NCI-H1092 (cell line): ENCODE data around the gene HELZ.
"Not testable (repeated sequence)": the region's sequence is repeated elsewhere in the genome, so short reads cannot be mapped to it uniquely, and the experiment has no call there.

Source experiments
- DNase-seq: peaks from one replicate; lab custom pipeline; 2025; lab: John Stamatoyannopoulos, UW

The HELZ gene

DNA sequence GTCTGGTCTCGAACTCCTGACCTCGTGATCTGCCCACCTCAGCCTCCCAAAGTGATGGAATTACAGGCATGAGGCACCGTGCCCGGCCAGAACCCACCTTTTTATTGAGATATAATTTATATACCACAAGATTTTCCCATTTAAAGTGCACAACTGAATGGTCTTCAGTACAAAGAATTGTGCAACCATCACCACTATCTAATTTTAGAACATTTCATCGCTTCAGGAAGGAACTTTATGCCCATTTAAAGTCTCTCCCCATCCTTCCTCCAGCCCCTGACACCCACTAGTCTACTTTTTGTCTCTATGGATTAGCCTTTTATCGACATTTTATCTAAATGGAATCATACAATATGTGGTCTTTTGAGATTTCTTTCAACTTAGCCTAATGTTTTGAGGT, 25.4 kb upstream of the HELZ start:
- no peak for DNase-seq

DNA sequence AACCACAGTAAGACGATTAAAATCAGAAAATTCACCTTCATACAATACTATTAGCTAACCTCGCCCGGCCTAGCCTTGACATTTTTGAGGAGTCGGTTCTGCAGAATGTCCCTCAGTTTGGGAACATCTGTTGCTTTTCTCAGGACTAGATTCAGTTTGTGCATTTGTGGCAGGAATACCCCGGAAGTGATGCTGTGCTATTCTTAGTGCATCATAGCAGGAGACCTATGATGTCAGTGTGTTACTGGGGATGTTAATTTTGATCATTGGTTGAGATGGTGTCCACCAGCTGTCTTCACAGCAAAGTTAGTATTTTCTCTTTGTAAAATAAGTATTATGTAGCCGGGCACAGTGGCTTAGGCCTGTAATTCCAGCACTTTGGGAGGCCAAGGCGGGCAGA, 21.5 kb upstream of the HELZ start:
- DNase-seq, result no peak

DNA sequence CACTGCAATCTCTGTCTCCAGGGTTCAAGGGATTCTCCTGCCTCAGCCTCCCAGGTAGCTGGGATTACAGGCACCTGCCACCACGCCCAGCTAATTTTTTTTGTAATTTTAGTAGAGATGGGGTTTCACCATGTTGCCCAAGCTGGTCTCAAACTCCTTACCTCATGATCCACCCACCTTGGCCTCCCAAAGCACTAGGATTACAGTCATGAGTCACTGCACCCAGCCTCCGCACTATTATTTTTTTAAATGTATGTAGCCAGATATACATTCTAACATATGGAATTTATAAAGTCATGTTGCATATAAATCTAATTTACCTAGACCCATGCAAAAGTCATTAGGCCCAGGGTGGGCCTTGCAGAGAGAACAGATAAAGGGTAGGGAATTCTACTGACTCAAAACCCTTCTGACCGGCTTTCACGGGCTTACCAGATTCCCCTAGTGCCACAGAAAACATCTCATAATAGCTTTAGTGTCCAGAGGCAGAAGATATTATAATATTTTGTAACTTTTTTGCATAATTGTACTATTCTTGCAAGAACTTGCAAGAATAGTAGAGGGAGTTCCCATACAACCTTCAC, 20.5 kb upstream of the HELZ start:
- DNase-seq, result no peak

DNA sequence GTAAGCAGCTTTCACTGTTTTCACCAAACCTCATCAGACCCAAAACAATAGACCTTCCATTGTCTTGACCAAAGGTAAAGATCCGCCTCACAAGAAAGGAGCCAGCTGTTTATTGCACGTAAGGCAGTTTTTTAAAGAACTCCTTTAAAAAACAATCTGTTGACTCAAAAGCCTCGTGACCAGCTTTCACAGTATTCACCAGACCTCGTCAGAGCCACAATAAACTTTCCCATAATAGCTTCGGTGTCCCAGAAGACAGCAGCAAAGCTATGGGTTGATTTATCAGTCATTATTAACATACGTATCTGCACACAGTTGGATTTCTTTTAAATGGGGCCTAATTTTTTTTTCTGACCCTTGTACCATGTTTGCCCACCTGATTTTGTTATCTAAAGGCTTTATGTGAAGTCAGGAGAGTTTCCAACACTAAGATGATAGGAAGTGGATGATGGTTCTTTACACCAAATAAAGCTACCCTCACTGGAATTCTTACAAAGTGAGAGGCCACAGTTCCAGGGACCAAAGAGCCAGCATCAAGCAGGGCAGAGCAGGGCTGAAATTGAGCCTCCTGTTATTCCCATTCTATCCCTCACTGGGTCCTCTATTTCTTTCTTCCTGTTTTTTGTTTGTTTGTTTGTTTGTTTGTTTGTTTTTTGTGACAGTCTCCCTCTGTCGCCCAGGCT, 17.6 kb upstream of the HELZ start:
- DNase-seq, result no peak

DNA sequence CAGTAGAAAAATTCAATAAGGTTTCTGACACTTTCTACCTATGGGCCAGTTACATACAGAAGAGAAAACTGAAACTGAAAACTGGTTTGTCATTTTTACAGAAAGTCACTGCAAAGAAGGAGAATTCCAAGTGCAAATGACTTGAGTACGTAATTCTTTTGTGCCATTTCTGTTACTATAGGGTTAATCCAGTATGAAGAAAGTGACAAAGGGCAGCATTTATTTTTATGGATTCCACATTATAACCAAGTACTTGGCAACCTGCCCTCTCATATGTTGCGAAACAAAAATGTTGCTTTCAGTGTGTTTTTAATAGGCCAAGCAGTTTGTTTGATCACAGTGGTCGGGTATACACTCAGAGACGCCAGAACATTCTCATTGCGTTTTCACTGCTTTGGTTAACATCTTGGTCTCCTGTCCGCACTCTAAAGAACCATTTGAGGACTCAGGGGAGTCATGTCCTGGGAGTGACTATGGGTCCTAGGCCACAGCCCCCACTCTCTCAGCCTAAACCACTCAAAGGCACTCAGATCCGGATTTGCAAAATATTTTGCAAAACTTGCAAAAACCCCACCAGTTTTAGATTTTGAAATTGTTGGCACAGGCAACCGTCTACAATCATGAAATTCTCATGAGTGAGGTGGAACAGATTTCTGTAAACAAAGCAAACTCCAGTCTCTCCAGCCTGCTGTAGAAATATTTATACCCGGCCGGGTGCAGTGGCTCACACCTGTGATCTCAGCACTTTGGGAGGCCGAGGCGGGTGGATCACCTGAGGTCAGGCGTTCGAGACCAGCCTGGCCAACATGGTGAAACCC, 15.4 kb upstream of the HELZ start:
- DNase-seq, result no peak

DNA sequence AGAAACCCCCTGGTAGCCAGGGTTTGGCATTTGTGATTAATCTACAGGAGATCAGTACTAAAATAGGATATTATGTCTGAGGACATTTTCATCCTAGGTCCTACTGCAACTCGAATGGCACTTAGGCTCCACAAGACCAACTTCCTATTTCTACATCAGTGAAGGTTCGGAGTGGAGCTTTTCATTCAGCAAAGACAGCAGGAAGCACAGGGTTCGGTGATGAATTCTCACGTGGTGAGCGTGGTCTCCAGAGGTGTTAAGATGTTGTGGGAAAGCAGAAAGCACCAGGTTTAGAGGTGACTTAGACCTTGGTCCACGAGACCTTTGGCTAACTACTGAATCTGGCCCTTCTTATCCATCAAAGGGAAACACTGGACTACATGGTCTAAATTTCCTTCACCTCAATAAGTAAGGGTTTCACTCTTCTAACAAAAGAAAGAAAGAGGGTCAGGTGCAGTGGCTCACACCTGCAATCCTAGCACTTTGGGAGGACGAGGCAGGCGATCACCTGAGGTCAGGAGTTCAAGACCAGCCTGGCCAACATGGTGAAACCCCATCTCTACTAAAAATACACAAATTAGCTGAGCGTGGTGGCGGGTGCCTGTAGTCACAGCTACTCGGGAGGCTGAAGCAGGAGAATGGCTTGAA, 13.9 kb upstream of the HELZ start:
- no peak for DNase-seq

DNA sequence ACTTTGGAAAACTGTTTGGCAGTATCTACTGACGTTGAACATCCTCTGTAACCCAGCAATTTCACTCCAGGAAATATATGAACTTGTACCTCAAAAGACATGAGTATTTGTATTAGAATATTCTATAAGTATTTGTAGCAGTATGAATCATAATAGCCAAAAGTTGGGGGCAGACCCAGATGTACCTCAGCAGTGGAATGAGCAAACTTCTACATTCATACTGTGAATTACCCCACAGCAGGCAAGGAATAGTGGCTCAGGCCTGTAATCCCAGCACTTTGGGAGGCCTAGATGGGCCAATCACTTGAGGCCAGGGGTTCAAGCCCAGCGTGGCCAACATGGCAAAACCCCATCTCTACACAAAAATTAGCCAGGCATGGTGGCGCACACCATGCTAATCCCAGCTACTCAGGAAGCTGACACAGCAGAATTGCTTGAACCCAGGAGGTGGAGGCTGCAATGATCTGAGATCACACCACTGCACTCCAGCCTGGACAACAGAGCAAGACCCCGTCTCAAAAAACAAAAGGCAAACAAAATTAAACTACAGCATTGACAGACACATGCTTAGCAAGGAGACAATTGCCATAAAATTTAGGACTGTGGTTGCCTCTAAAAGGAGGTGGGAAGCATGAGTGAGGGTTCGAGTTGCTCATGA, 11.2 kb upstream of the HELZ start:
- DNase-seq, result no peak

DNA sequence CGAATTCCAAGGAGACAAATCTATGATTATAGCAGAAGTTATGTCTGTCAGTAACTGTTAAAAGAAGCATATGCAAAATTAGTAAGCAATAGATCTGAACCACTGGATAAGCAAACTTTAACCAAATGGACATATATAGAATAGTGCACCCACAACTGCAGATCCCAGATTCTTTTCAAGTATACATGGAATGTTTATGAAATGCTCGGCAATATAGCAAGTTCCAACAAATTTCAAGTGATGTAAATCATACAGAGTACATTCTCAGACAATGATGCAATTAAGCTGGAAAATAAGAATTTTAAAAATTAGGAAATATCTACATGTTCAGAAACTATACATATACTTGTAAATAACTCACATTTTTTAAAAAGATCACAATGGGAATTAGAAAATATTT, 8.4 kb upstream of the HELZ start:
- no peak for DNase-seq

DNA sequence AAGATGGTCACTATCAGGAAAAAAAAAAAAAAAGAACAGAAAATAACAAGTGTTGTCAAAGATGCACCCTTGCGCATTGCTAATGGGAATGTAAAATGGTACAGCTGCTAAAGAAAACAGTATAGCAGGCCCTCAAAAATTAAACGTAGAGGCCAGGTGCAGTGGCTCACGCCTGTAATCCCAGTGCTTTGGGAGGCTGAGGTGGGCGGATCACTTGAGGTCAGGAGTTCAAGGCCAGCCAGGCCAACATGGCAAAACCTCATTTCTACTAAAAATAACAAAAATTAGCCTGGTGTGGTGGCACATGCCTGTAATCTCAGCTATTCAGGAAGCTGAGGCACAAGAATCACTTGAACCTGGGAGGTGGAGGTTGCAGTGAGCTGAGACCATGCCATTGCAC, 6.6 kb upstream of the HELZ start:
- not testable (repeated sequence) for DNase-seq

DNA sequence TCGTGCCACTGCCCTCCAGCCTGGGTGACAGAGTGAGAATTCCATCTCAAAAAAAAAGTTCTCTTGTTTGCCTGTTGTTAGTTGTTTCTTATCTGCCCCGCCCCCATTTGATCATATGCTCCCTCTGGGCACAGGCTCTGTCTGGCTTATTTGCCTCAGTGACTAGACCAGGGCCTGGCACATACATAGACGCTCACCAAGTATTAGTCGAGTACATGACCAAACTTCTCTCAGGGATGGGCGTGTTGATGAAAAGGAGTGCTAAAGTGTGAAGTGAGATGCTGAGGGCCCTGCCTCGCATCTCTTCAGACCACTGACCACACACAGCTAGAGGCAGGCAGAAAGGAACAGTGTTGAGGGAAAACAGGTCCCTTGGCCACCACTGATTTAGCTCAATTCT, 3.3 kb upstream of the HELZ start:
- DNase-seq, result no peak

DNA sequence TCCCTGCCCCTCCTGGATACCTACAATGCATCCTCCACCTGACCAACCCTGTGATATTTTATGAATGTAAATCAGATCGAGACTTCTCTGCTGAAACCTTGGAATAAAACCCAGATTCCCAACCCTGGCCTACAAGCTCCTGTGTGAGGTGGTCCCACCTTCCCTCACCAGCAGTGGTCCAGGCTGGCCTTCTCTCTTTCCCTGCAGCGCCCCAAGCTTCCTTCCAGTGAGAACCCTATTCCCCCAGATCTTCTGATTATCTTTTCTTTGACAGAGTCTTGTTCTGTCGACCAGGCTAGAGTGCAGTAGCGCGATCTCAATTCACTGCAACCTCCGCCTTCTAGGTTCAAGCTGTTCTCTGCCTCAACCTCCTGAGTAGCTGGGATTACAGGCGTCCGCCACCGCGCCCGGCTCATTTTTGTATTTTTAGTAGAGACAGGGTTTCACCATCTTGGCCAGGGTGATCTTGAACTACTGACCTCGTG, 2.5 kb upstream of the HELZ start:
- no peak for DNase-seq

DNA sequence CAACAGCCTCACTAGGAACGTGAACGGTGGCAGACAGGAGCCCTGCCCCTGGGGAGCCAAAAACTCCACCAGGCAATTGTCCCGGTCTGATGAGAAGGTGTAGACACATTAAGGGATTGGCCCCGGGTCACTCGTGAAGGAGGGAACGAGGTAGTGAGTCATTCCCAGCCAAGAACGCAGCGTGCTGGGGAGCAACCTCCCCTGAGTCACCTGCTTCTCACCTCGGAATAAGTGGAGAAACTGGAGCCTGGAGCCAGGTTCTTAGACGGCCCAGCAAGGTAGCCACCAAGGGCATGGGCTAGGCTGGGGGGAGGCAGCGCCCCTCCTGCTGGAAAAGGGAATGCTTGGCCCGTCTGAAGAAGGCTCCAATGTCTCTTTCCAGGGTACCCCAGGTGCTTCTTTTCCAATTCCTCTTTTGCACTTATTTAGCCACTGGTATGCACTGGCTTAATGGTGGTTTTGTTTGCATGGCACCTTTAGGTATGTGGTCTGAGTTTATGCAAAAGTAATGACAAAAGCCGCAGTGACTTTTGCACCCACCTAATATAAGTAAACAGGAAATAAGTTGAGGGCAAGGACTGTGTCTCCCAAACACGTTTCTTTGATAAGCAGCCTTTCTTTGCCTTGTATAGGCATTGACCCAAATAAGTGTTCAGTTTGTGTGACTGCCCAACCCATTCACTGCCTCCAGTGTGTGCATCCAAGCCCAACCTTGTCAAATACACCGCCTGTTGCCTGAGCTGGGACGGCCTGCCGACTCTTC, 1.8 kb upstream of the HELZ start:
- DNase-seq, result no peak

DNA sequence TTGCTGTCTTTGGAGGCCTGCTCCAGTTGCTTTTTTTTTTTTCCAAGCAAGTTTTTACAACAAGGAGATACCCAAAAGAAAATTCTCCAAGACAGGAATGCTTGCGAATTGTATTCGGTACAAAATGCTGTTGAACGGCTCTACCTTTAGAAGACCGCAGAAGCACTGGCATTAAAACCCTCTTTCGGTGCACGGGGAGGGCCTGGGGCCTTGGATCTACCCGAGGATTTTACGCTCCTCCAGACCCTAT, 1.3 kb upstream of the HELZ start:
- no peak for DNase-seq

DNA sequence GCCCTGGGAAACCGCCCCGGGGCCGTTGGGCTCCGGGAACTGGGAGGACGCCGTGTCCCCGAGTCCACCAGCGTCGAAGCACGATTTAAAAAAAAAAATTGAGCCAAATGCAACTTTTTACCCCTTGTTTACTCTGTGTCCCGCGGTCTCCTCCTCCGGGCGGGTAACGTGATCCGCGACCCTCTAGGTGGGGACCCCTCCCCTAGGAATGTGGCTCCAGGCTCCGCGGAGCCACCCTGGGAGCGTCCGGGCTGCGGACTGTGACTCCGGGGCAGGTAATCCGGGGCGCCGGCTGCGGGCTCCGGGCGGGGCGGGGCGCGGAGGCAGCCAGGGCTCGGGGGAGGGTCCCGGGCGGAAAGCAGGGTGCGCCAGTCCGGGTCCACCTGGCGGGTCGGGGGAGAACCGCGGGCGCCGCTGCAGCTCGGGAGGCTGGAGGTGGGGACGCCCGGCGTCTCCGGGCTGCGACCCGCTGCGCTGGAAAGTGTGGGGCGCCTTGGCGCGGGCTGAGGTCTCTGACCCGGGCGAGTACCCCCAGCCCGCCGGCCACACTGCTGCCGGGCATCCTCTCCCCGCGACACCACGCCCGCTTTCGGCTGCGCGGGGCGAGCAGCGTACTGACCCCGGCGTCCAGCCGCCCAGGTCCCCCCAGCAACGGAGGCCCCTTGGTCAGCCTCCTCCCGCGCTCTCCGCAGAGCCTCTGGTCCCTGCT, 852 bp upstream of the HELZ start:
- DNase-seq, result no peak

DNA sequence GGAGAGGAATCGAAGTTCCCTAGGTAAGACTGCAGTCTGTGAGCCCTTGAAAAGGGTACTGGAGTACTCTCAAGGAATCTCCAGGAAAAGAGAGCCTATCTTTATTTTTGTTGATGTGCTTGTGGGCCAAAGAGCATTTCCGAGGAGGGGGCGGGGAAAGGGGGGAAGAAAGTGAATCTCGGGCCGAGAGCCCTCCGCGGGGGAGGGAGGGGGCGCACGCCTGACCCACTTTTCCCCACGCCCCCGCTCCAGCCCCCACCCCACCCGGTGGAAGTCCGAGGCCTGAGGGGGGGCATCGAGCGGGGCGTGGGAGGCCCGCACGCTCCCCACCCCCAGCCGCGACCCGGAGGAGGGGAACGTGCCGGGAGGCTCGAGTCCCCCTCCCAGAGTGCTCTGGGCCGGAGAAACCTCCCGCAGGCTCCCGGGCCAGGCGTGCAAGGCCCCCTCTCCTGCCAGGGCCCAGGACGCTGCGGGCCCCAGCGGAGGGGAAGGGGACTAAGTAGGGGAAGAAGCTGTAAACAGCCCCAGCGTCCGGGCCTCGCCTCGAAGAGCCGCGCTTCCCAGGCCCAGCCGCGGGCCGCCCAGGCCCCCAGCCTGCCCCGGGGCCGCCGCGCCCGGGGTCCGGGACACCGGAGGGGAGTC, 444 bp downstream of the HELZ start:
- DNase-seq, result no peak

DNA sequence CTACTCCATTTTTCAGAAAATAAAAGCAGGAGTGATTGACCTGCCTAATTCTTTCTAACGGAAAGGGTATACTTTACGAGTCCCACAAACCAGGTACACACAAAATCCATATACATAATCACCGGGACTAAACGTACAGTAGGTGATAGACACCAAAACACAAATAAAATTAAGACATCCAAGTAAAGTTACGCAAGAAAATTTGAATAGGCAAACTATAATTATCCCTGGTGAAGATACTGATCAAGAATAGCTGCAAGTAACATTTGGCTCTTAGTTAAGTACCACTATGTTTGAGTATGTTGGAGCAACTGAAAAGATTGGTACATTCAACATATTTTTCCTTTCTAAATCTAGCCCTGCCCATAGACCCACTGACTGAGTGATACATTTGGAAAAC, 1.7 kb downstream of the HELZ start:
- no peak for DNase-seq

DNA sequence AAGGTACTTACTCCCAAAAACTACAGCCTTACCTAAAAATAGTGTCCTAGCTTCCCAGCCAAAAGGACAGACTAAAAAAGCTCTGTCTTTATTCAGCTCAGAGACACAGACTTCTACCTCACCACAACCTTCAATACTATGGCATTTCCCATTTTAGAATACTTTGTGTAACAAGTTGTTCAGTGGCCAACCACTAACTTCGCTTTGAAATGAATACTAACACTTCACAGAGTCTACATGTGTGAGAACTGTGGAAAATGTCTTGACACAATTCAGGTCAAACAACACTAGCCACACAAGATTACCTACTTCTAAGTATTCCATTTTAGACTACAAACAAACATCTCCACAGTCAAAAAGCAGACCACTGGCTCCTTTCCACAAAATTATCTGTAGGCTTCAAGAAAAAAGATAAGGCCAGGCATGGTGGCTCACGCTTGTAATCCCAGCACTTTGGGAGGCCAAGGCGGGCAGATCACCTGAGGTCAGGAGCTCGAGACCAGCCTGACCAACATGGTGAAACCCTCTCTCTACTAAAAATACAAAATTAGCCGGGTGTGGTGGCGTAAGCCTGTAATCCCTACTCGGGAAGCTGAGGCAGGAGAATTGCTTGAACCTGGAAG, 3.2 kb downstream of the HELZ start:
- DNase-seq, result no peak

DNA sequence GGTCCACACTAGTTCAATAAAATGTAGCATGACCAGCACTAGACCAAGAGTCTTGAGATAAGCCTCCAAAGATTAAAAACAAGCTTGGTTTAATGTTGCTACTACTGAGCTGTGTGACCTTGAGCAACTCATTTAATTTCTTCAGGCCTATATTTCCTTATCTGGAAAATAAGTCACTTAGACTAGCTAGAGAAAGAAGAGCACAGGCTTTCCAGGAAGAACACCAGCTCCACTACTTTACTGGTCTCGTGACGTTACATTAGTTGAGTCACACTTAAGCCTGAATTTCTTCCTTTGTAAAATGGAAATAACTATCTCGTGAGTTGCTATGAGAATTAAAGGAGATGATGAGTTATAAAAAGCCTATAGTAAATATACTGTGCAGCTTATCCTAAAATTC, 5.4 kb downstream of the HELZ start:
- no peak for DNase-seq

DNA sequence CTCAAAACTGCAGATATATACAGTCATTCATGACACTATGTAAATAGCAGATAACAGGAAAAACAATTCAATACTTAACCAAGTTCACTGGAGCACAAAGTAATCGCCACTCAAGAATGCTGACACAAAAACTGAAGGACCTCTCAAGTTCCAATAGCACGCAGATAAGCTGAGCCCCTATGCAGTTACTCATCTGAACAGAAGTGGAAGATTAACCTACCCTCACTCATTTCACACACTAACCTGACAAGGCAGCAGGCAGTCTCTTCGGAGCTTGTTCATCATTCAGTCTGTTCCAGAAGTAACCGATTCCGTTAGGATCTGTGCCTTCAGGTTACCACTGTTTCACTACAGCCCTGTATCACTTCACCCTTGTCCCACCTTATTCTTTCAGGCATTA, 6.0 kb downstream of the HELZ start:
- no peak for DNase-seq

DNA sequence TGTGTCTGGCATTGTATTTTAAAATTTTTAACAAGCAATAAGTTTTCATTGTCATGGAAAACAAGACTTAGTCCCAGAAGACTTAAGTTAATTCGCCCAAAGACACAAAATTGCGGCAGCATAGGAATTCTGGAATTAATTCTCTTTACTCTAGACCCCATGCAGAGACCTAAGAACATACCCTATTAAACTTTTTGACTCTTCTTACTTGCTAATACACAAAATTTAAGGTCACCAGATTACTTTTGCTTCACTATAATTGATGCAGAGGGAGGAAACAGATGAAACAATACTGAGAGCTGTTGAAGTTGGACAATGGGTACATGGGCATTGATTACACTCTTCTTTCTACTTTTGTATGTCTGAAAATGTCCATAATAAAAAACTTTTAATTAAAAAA, 12.6 kb downstream of the HELZ start:
- no peak for DNase-seq
